Stimulated activated CD4-positive, alpha-beta T cell treated with anti-CD3 and anti-CD28 coated beads, Interleukin-4, amount 100 ng/mL, for 24 hours (primary cell): Measurements from ENCODE around the gene KCNQ1OT1.

Source experiments
- DNase-seq: peaks from one replicate; pipeline ENCODE4 v3.0.0-alpha.2; 2020

Gene KCNQ1OT1

GRCh38 chr11:2719831-2720590, 20.2 kb upstream of the KCNQ1OT1 start:
- DNase-seq, result no peak

GRCh38 chr11:2718817-2719438, 19.1 kb upstream of the KCNQ1OT1 start:
- DNase-seq, result no peak

- no peak for DNase-seq
Measured at GRCh38 chr11:2717561-2718325, 17.9 kb upstream of the KCNQ1OT1 start.

GRCh38 chr11:2716376-2717095, 16.7 kb upstream of the KCNQ1OT1 start:
- no peak for DNase-seq

GRCh38 chr11:2715716-2716350, 16.0 kb upstream of the KCNQ1OT1 start:
- no peak for DNase-seq

- DNase-seq, result no peak
Measured at GRCh38 chr11:2714871-2715270, 15.1 kb upstream of the KCNQ1OT1 start.

- no peak for DNase-seq
Measured at GRCh38 chr11:2714463-2714800, 14.6 kb upstream of the KCNQ1OT1 start.

- DNase-seq, result no peak
Measured at GRCh38 chr11:2713661-2714462, 14.1 kb upstream of the KCNQ1OT1 start.

GRCh38 chr11:2713094-2713493, 13.3 kb upstream of the KCNQ1OT1 start:
- DNase-seq, result no peak

GRCh38 chr11:2711161-2711560, 11.4 kb upstream of the KCNQ1OT1 start:
- DNase-seq, result no peak

- no peak for DNase-seq
Measured at GRCh38 chr11:2709429-2709828, 9.6 kb upstream of the KCNQ1OT1 start.

- no peak for DNase-seq
Measured at GRCh38 chr11:2708757-2709281, 9.0 kb upstream of the KCNQ1OT1 start.

GRCh38 chr11:2708151-2708581, 8.4 kb upstream of the KCNQ1OT1 start:
- no peak for DNase-seq

- DNase-seq, result no peak
Measured at GRCh38 chr11:2707736-2708135, 7.9 kb upstream of the KCNQ1OT1 start.

- DNase-seq, result no peak
Measured at GRCh38 chr11:2706321-2706720, 6.5 kb upstream of the KCNQ1OT1 start.

- no peak for DNase-seq
Measured at GRCh38 chr11:2704896-2705606, 5.3 kb upstream of the KCNQ1OT1 start.

GRCh38 chr11:2704356-2704755, 4.6 kb upstream of the KCNQ1OT1 start:
- DNase-seq, result no peak

- no peak for DNase-seq
Measured at GRCh38 chr11:2703363-2704141, 3.8 kb upstream of the KCNQ1OT1 start.

- no peak for DNase-seq
Measured at GRCh38 chr11:2702771-2703362, 3.1 kb upstream of the KCNQ1OT1 start.
